ENCODE data around the gene IFT52.
"Not testable (repeated sequence)": the region's sequence is repeated elsewhere in the genome, so short reads cannot be mapped to it uniquely, and the experiment has no call there.

IFT52 gene

GRCh38 chr20:43631598-43631997 lies 40.9 kb downstream of the IFT52 start:
- Histone ChIP-seq H3K27ac (ENCODE audit: low read depth, low read length) (no peak overlapping the region), H3K9ac (ENCODE audit: low read length in 5 of 5) (peak overlapping the region in 1 of 5 donors; percentile 32), H3K4me3 (ENCODE audit: low read depth in 1 of 5, low read length in 5 of 5) (no peak overlapping the region), H3K36me3 (ENCODE audit: control insufficient read depth in 5 of 5, insufficient read depth in 5 of 5, low read length in 5 of 5) (peaks cover 14 to 58% (median 40%) of the 10 kb centered on the region in 5 donors), H3K4me1 (ENCODE audit: control insufficient read depth in 5 of 5, insufficient read depth in 5 of 5, low read length in 5 of 5) (no peaks in the 10 kb centered on the region), H3K27me3 (ENCODE audit: control insufficient read depth in 5 of 5, insufficient read depth in 4 of 5, low read length in 5 of 5) (no peaks in the 10 kb centered on the region), H3K9me3 (ENCODE audit: control insufficient read depth in 5 of 5, low read length in 5 of 5) (no peaks in the 10 kb centered on the region)

DNA sequence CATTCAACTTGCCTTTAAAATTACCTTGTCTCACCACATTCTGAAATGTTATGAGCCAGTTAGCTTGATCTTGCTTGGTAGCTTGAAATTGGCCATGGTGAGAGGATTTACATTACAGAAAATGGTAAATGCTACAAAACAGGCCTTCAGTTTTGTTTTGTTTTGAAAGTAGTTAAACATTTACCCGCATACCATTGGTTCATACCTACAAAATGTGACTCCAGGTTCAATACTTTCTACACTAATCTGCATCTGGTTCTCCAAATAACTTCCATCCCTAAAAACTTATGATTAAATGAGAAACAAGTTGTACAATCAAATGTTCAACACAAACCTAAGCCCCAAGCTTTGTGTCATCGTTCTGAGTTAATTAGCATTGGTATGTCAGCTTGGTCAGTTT lies 45.7 kb downstream of the IFT52 start:
- H3K27me3 ChIP-seq (ENCODE audit: control insufficient read depth in 5 of 5, insufficient read depth in 4 of 5, low read length in 5 of 5): no peaks in the 10 kb centered on the region
- no peak overlapping the region for H3K9ac ChIP-seq (ENCODE audit: low read length in 5 of 5)
- no peak overlapping the region for H3K27ac ChIP-seq (ENCODE audit: low read depth, low read length)
- H3K4me3 ChIP-seq (ENCODE audit: low read depth in 1 of 5, low read length in 5 of 5): no peak overlapping the region
- no peaks in the 10 kb centered on the region for H3K4me1 ChIP-seq (ENCODE audit: control insufficient read depth in 5 of 5, insufficient read depth in 5 of 5, low read length in 5 of 5)
- H3K9me3 ChIP-seq (ENCODE audit: control insufficient read depth in 5 of 5, low read length in 5 of 5): no peaks in the 10 kb centered on the region
- H3K36me3 ChIP-seq (ENCODE audit: control insufficient read depth in 5 of 5, insufficient read depth in 5 of 5, low read length in 5 of 5): peaks cover 20 to 50% (median 38%) of the 10 kb centered on the region in 5 donors

DNA sequence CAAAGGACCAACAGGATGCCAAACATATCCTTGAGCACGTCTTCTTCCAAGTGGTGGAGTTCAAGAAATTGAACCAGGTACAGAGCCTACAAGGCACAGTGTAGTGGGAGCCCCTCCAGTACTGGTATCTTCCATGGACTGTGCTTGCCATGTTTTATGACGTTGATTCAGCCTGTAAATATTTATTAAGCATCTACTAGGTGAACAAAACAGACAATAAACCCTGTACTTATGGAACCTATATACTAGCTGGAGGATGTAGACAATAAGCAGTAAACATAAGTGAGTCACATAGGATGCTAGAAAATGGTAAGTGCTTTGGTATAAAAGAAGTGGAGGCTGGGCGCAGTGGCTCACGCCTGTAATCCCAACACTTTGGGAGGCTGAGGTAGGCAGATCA lies 51.8 kb downstream of the IFT52 start:
- no peak overlapping the region for H3K27ac ChIP-seq (ENCODE audit: low read depth, low read length)
- no peaks in the 10 kb centered on the region for H3K4me1 ChIP-seq (ENCODE audit: control insufficient read depth in 5 of 5, insufficient read depth in 5 of 5, low read length in 5 of 5)
- no peaks in the 10 kb centered on the region for H3K9me3 ChIP-seq (ENCODE audit: control insufficient read depth in 5 of 5, low read length in 5 of 5)
- peaks cover 19 to 59% (median 40%) of the 10 kb centered on the region in 5 donors for H3K36me3 ChIP-seq (ENCODE audit: control insufficient read depth in 5 of 5, insufficient read depth in 5 of 5, low read length in 5 of 5)
- no peak overlapping the region for H3K4me3 ChIP-seq (ENCODE audit: low read depth in 1 of 5, low read length in 5 of 5)
- H3K27me3 ChIP-seq (ENCODE audit: control insufficient read depth in 5 of 5, insufficient read depth in 4 of 5, low read length in 5 of 5): no peaks in the 10 kb centered on the region
- no peak overlapping the region for H3K9ac ChIP-seq (ENCODE audit: low read length in 5 of 5)

DNA sequence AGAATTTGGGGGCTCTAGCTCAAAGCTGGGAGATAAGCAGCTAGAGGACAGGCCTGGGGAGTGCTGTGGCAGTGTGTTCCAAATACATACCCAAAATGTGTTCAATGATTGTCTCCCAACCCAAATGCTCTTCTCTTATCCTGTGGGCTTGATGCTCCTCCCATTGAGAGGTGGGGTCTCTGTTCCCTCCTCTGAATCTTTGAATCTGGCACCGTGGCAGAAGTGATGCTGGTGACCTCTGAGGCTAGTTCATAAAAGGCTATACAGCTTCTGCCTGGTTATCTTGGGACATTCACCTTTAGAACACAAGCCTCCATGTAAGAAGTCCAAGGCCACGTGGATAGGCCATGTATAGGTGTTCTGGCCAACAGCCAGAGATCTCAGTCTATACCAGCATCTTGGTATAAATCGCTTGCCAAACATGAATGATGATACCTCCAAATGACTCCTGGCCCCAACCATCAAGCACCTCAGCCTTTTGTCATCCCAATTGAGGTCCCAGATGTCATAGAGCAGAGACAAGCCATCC lies 60.3 kb downstream of the IFT52 start:
- H3K9me3 ChIP-seq (ENCODE audit: control insufficient read depth in 5 of 5, low read length in 5 of 5): no peaks in the 10 kb centered on the region
- H3K9ac ChIP-seq (ENCODE audit: low read length in 5 of 5): no peak overlapping the region
- H3K4me1 ChIP-seq (ENCODE audit: control insufficient read depth in 5 of 5, insufficient read depth in 5 of 5, low read length in 5 of 5): no peaks in the 10 kb centered on the region

GRCh38 chr20:43651650-43652184 lies 61.0 kb downstream of the IFT52 start:
- H3K4me3 ChIP-seq (ENCODE audit: low read depth in 1 of 5, low read length in 5 of 5); H3K27ac ChIP-seq (ENCODE audit: low read depth, low read length); H3K27me3 ChIP-seq (ENCODE audit: control insufficient read depth in 5 of 5, insufficient read depth in 4 of 5, low read length in 5 of 5); H3K9me3 ChIP-seq (ENCODE audit: control insufficient read depth in 5 of 5, low read length in 5 of 5); H3K4me1 ChIP-seq (ENCODE audit: control insufficient read depth in 5 of 5, insufficient read depth in 5 of 5, low read length in 5 of 5); H3K9ac ChIP-seq (ENCODE audit: low read length in 5 of 5): not testable (repeated sequence)
- peaks cover 2 to 12% (median 8%) of the 10 kb centered on the region in 5 donors for H3K36me3 ChIP-seq (ENCODE audit: control insufficient read depth in 5 of 5, insufficient read depth in 5 of 5, low read length in 5 of 5)

More for the DNA sequence above, 60.3 kb downstream of the IFT52 start:
- Histone ChIP-seq H3K27ac (ENCODE audit: low read depth, low read length) (no peak overlapping the region), H3K36me3 (ENCODE audit: control insufficient read depth in 5 of 5, insufficient read depth in 5 of 5, low read length in 5 of 5) (peaks cover 3 to 19% (median 14%) of the 10 kb centered on the region in 5 donors), H3K4me3 (ENCODE audit: low read depth in 1 of 5, low read length in 5 of 5) (no peak overlapping the region), H3K27me3 (ENCODE audit: control insufficient read depth in 5 of 5, insufficient read depth in 4 of 5, low read length in 5 of 5) (no peaks in the 10 kb centered on the region)

DNA sequence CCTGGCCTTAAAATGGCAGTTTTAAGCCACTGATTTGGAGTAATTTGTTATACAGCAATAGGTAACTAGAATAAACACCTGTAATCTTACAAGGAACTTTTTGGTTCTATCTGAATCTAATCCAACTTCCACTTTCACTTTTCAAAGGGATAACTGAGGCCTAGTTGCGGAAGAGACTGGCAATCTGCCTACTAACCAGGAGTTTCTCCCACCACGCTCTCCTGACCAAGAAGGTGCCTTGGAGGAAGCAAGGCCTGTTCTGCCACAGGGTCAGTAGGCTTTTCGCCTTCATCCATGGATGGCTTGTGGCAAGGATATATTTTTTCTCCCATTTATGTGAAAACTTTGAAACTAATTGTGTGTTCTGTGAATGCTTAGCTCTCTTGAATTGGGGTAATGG lies 63.2 kb downstream of the IFT52 start:
- Histone ChIP-seq H3K4me3 (ENCODE audit: low read depth in 1 of 5, low read length in 5 of 5) (no peak overlapping the region), H3K36me3 (ENCODE audit: control insufficient read depth in 5 of 5, insufficient read depth in 5 of 5, low read length in 5 of 5) (peaks cover 0 to 2% (median 0%) of the 10 kb centered on the region in 5 donors), H3K4me1 (ENCODE audit: control insufficient read depth in 5 of 5, insufficient read depth in 5 of 5, low read length in 5 of 5) (peaks cover 0 to 15% (median 14%) of the 10 kb centered on the region in 5 donors), H3K9ac (ENCODE audit: low read length in 5 of 5) (no peak overlapping the region), H3K27ac (ENCODE audit: low read depth, low read length) (no peak overlapping the region), H3K27me3 (ENCODE audit: control insufficient read depth in 5 of 5, insufficient read depth in 4 of 5, low read length in 5 of 5) (no peaks in the 10 kb centered on the region), H3K9me3 (ENCODE audit: control insufficient read depth in 5 of 5, low read length in 5 of 5) (no peaks in the 10 kb centered on the region)

GRCh38 chr20:43655176-43655575 lies 64.4 kb downstream of the IFT52 start:
- not testable (repeated sequence) for H3K9me3 ChIP-seq (ENCODE audit: control insufficient read depth in 5 of 5, low read length in 5 of 5); H3K36me3 ChIP-seq (ENCODE audit: control insufficient read depth in 5 of 5, insufficient read depth in 5 of 5, low read length in 5 of 5); H3K27ac ChIP-seq (ENCODE audit: low read depth, low read length); H3K27me3 ChIP-seq (ENCODE audit: control insufficient read depth in 5 of 5, insufficient read depth in 4 of 5, low read length in 5 of 5); H3K4me3 ChIP-seq (ENCODE audit: low read depth in 1 of 5, low read length in 5 of 5); H3K9ac ChIP-seq (ENCODE audit: low read length in 5 of 5)
- peaks cover 0 to 15% (median 14%) of the 10 kb centered on the region in 5 donors for H3K4me1 ChIP-seq (ENCODE audit: control insufficient read depth in 5 of 5, insufficient read depth in 5 of 5, low read length in 5 of 5)

DNA sequence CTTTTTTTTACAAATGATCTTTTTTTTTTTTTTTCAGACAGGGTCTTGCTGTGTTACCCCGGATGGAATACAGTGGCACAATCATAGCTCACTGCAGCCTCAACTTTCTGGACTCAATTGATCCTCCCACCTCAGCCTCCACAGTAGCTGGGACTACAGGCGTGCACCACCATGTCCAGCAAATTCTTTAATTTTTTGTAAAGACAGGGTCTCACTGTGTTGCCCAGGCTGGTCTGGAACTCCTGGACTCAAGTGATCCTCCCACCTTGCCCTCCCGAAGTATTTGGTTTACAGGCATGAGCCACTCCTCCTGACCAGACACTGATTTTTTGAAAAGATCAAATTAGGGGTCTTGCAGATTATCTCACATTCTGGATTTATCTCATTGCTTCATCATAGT lies 65.2 kb downstream of the IFT52 start:
- Histone ChIP-seq H3K4me1 (ENCODE audit: control insufficient read depth in 5 of 5, insufficient read depth in 5 of 5, low read length in 5 of 5) (peaks cover 0 to 15% (median 14%) of the 10 kb centered on the region in 5 donors), H3K27ac (ENCODE audit: low read depth, low read length) (no peak overlapping the region), H3K9ac (ENCODE audit: low read length in 5 of 5) (no peak overlapping the region), H3K4me3 (ENCODE audit: low read depth in 1 of 5, low read length in 5 of 5) (no peak overlapping the region), H3K9me3 (ENCODE audit: control insufficient read depth in 5 of 5, low read length in 5 of 5) (no peaks in the 10 kb centered on the region), H3K27me3 (ENCODE audit: control insufficient read depth in 5 of 5, insufficient read depth in 4 of 5, low read length in 5 of 5) (no peaks in the 10 kb centered on the region), H3K36me3 (ENCODE audit: control insufficient read depth in 5 of 5, insufficient read depth in 5 of 5, low read length in 5 of 5) (no peaks in the 10 kb centered on the region)

DNA sequence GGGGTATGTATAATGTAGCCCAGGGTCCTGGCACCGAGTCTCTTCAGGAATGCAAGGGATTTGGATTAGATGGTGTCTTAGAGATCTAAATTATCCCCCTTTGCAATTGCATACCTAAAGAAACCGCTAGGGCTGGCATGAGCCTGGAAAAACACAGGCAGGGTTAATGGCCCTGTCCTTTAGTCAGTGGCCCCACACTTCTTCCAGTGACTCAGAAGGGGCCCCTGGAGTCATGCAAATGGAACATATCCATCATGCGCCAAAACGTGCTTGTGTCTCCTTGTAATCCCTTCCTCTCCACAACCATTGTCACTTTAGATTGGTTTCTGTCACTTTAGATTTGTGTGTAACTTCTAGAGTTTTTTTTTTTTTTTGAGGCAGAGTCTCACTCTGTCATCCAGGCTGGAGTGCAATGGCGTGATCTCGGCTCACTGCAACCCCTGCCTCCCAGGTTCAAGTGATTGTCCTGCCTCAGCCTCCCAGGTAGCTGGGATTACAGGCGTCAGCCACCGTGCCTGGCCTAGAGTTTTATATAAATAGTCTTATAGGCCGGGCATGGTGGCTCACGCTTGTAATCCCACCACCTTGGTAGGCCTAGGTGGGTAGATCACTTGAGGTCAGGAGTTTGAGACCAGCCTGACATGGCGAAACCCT lies 67.5 kb downstream of the IFT52 start:
- Histone ChIP-seq H3K4me3 (ENCODE audit: low read depth in 1 of 5, low read length in 5 of 5) (peak overlapping the region; percentile 62 to 83 (median 78)), H3K9ac (ENCODE audit: low read length in 5 of 5) (peak overlapping the region in 4 of 5 donors; percentile 60 to 77 (median 74)), H3K4me1 (ENCODE audit: control insufficient read depth in 5 of 5, insufficient read depth in 5 of 5, low read length in 5 of 5) (peaks cover 0 to 15% (median 14%) of the 10 kb centered on the region in 5 donors), H3K9me3 (ENCODE audit: control insufficient read depth in 5 of 5, low read length in 5 of 5) (no peaks in the 10 kb centered on the region), H3K36me3 (ENCODE audit: control insufficient read depth in 5 of 5, insufficient read depth in 5 of 5, low read length in 5 of 5) (no peaks in the 10 kb centered on the region), H3K27ac (ENCODE audit: low read depth, low read length) (peak overlapping the region; percentile 10), H3K27me3 (ENCODE audit: control insufficient read depth in 5 of 5, insufficient read depth in 4 of 5, low read length in 5 of 5) (no peaks in the 10 kb centered on the region)

DNA sequence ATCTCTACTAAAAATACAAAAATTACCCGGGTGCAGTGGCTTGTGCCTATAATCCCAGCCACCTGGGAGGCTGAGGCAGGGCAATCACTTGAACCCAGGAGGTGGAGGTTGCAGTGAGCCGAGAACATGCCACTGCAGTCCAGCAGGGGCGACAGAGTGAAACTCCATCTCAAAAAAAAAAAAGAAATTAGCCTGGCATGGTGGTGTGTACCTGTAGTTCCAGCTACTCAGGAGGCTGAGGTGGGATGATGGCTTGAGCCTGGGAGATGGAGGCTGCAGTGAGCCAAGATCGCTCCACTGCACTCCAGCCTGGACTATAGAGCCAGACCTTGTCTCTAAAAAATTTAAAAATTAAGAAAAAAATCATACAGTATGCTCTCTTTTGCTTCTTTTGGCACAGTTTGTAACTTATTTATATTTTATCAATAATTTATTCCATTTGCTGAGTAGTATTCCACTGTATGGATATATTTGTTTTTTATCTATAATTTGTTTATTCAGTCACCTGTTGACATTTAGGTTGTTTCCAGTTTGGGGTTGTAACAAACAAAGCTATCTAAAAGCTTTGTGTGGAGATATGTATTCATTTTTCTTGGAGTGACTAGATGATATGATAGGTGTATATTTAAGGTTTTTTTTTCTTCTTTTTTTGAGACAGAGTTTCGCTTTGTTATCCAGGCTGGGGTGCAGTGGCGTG lies 68.1 kb downstream of the IFT52 start:
- H3K4me1 ChIP-seq (ENCODE audit: control insufficient read depth in 5 of 5, insufficient read depth in 5 of 5, low read length in 5 of 5): peaks cover 0 to 15% (median 14%) of the 10 kb centered on the region in 5 donors
- no peak overlapping the region for H3K4me3 ChIP-seq (ENCODE audit: low read depth in 1 of 5, low read length in 5 of 5)
- no peaks in the 10 kb centered on the region for H3K9me3 ChIP-seq (ENCODE audit: control insufficient read depth in 5 of 5, low read length in 5 of 5)
- no peak overlapping the region for H3K27ac ChIP-seq (ENCODE audit: low read depth, low read length)
- no peaks in the 10 kb centered on the region for H3K27me3 ChIP-seq (ENCODE audit: control insufficient read depth in 5 of 5, insufficient read depth in 4 of 5, low read length in 5 of 5)
- no peaks in the 10 kb centered on the region for H3K36me3 ChIP-seq (ENCODE audit: control insufficient read depth in 5 of 5, insufficient read depth in 5 of 5, low read length in 5 of 5)
- H3K9ac ChIP-seq (ENCODE audit: low read length in 5 of 5): no peak overlapping the region
